CD14-positive monocyte (primary cell): ENCODE results near the gene MACROD1. TPM values are rescaled to one million over a fixed set of nuclear protein-coding genes. Genes with fewer than 3 reads are reported as not detected.

Experiments used
- DNase-seq, 3 donors: peaks; one replicate each; pipeline ENCODE4 v3.0.0-alpha.2; 2011 to 2022
- H2AFZ ChIP-seq: 2 replicates; pipeline ENCODE4 v1.6.0; 2012; ENCODE audit warnings: mild to moderate bottlenecking, low read depth, low read length, inconsistent platforms; ENCODE audit not compliant: insufficient read depth, poor library complexity, severe bottlenecking
- H3K27ac ChIP-seq, 2 donors: 1 replicate in 1 of 2; 2 replicates in 1 of 2; pipeline ENCODE4 v1.5.1; 2012 to 2013; ENCODE audit warnings: low read length in 2 of 2, control low read depth in 1 of 2, inconsistent platforms in 1 of 2, low read depth in 1 of 2, mild to moderate bottlenecking in 1 of 2
- H3K27me3 ChIP-seq, 2 donors: one replicate each; pipeline versions ENCODE4 v1.6.0 to v1.6.1; 2011 to 2013; ENCODE audit warnings: low read length in 2 of 2; ENCODE audit not compliant: control insufficient read depth in 2 of 2, insufficient read depth in 2 of 2
- H3K36me3 ChIP-seq, 2 donors: replicated peaks in 1 of 2; 1 replicate in 1 of 2; 2 replicates in 1 of 2; pipeline versions ENCODE4 v1.5.1 to v1.6.1; 2012 to 2013; ENCODE audit warnings: low read length in 2 of 2, control low read depth in 1 of 2, inconsistent platforms in 1 of 2, mild to moderate bottlenecking in 1 of 2; ENCODE audit not compliant: insufficient read depth in 2 of 2, control insufficient read depth in 1 of 2
- H3K4me1 ChIP-seq, 2 donors: 1 replicate in 1 of 2; 2 replicates in 1 of 2; pipeline versions ENCODE4 v1.5.1 to v1.6.1; 2012 to 2013; ENCODE audit warnings: low read length in 2 of 2, control low read depth in 1 of 2, inconsistent platforms in 1 of 2, mild to moderate bottlenecking in 1 of 2, moderate library complexity in 1 of 2; ENCODE audit not compliant: insufficient read depth in 2 of 2, control insufficient read depth in 1 of 2
- H3K4me2 ChIP-seq: replicated peaks from 2 replicates; pipeline ENCODE3; 2012; ENCODE audit warnings: low read length, moderate library complexity, mild to moderate bottlenecking; ENCODE audit not compliant: poor library complexity, severe bottlenecking; ENCODE audit errors: extremely low read depth
- H3K4me3 ChIP-seq, 3 experiments: fragments of 200-600 bp in 1 of 3; sonication (generic) in 1 of 3; replicated peaks in 1 of 3; 1 replicate in 2 of 3; 2 replicates in 1 of 3; pipeline ENCODE4 v1.5.1; 2011 to 2013; ENCODE audit warnings: low read length in 3 of 3, mild to moderate bottlenecking in 3 of 3, control low read depth in 2 of 3, low read depth in 2 of 3, inconsistent platforms in 1 of 3, moderate library complexity in 1 of 3
- H3K79me2 ChIP-seq: 2 replicates; pipeline ENCODE4 v1.6.0; 2012; ENCODE audit warnings: mild to moderate bottlenecking, control low read depth, inconsistent platforms, low read length, moderate library complexity; ENCODE audit not compliant: insufficient read depth
- H3K9ac ChIP-seq: 2 replicates; pipeline ENCODE4 v1.6.0; 2017; ENCODE audit warnings: low read length, mild to moderate bottlenecking; ENCODE audit not compliant: insufficient read depth, poor library complexity, severe bottlenecking
- H3K9me3 ChIP-seq, 2 donors: replicated peaks in 1 of 2; 1 replicate in 1 of 2; 2 replicates in 1 of 2; pipeline versions ENCODE4 v1.5.1 to v1.6.1; 2012 to 2013; ENCODE audit warnings: low read length in 2 of 2, control low read depth in 1 of 2; ENCODE audit not compliant: control insufficient read depth in 1 of 2, insufficient read depth in 1 of 2
- H4K20me1 ChIP-seq: 2 replicates; pipeline ENCODE4 v1.6.0; 2012; ENCODE audit warnings: mild to moderate bottlenecking, low read length, control low read depth, moderate library complexity; ENCODE audit not compliant: insufficient read depth
- H3K27ac Mint-ChIP-seq, 7 donors: one replicate each; pipeline ENCODE4 v1.8.0; 2020; ENCODE audit warnings: mild to moderate bottlenecking in 7 of 7, mixed read lengths in 7 of 7, moderate library complexity in 6 of 7, inconsistent platforms in 2 of 7
- H3K27me3 Mint-ChIP-seq, 3 donors: one replicate each; pipeline ENCODE4 v1.8.0; 2021 to 2022; ENCODE audit warnings: low read depth in 3 of 3, mild to moderate bottlenecking in 3 of 3, mixed read lengths in 3 of 3, moderate library complexity in 3 of 3, inconsistent platforms in 1 of 3
- H3K36me3 Mint-ChIP-seq, 2 donors: one replicate each; pipeline ENCODE4 v1.8.0; 2020; ENCODE audit warnings: mixed read lengths in 2 of 2, inconsistent platforms in 1 of 2, mild to moderate bottlenecking in 1 of 2
- H3K4me1 Mint-ChIP-seq: one replicate; pipeline ENCODE4 v1.8.0; 2020; ENCODE audit warnings: mild to moderate bottlenecking, mixed read lengths
- H3K4me3 Mint-ChIP-seq, 2 donors: one replicate each; pipeline ENCODE4 v1.8.0; 2020; ENCODE audit warnings: mild to moderate bottlenecking in 2 of 2, mixed read lengths in 2 of 2, moderate library complexity in 1 of 2
- H3K9me3 Mint-ChIP-seq, 7 donors: one replicate each; pipeline ENCODE4 v1.8.0; 2020 to 2022; ENCODE audit warnings: mixed read lengths in 7 of 7, mild to moderate bottlenecking in 6 of 7, moderate library complexity in 6 of 7, inconsistent platforms in 2 of 7
- CTCF ChIP-seq: fragments of 200-600 bp; IDR thresholded peaks from one replicate; pipeline ENCODE4 v1.8.0; 2022; ENCODE audit warnings: antibody characterized with exemption, mild to moderate bottlenecking
- WGBS: methylation state at CpG from one replicate; pipeline ENCODE4 v1.1.5; 2013; ENCODE audit warnings: missing lambda C conversion rate; ENCODE audit not compliant: insufficient coverage; 5-methylcytosine and 5-hydroxymethylcytosine counted together
- intact Hi-C, 2 donors: fragments of 100-400 bp; cut with micrococcal nuclease; formaldehyde crosslinking; loops; one replicate each; pipeline versions ENCODE4 v1.15.0 to v1.15.1; 2023
- polyA plus RNA-seq, 3 donors: library from polyadenylated mRNA; depleted of rRNA in 1 of 3; unstranded in 2 of 3; stranded (reverse) in 1 of 3; fragments of 300-500 nt in 2 of 3; fragments of >200 nt in 1 of 3; fragmentation: Illumina TruSeq in 2 of 3; gene quantifications; 1 replicate in 2 of 3; 2 replicates in 1 of 3; pipeline ENCODE4 v1.2.3, GENCODE V29; 2012 to 2021

The MACROD1 gene
- polyA plus RNA-seq, 3 donors = 1.5 to 2.4 (median 2.2) TPM

- Histone ChIP-seq H3K9ac (no peak overlapping the region), H3K79me2 (no peaks in the 10 kb centered on the region), H3K36me3 (no peaks in the 10 kb centered on the region), H3K4me3 (no peak overlapping the region), H3K27me3 (no peaks in the 10 kb centered on the region), H2AFZ (no peak overlapping the region), H4K20me1 (no peaks in the 10 kb centered on the region), H3K27ac (no peak overlapping the region), H3K4me1 (no peaks in the 10 kb centered on the region), H3K4me2 (no peak overlapping the region), H3K9me3 (no peaks in the 10 kb centered on the region)
- intact Hi-C loops = no loop called here
- no peak for TF ChIP-seq CTCF
- Mint-ChIP-seq H3K9me3 (no peaks in the 10 kb centered on the region), H3K27me3 (peaks cover 4 to 5% (median 4%) of the 10 kb centered on the region in 3 donors), H3K36me3 (no peaks in the 10 kb centered on the region), H3K27ac (no peak overlapping the region), H3K4me3 (no peak overlapping the region), H3K4me1 (peaks cover 8% of the 10 kb centered on the region)
- 78% methylated on average over 17 of the region's 19 CpGs for WGBS
- peak in 1 of 3 donors; percentile 2 for DNase-seq
These were observed 204.1 kb downstream of the MACROD1 start for GRCh38 chr11:63961608-63962412.

- WGBS = 94% methylated on average over 3 of the region's 5 CpGs
- H3K36me3 ChIP-seq = peaks cover 25 to 36% of the 10 kb centered on the region in 2 donors
- H3K4me1 Mint-ChIP-seq = peaks cover 8% of the 10 kb centered on the region
- no peak overlapping the region for H3K4me3 ChIP-seq
- H3K36me3 Mint-ChIP-seq = peaks cover 31 to 34% of the 10 kb centered on the region in 2 donors
- no peak overlapping the region for H3K4me3 Mint-ChIP-seq
- intact Hi-C loops = no loop called here
- no peak overlapping the region for H3K9ac ChIP-seq
- TF ChIP-seq CTCF = no peak
- H3K27ac ChIP-seq = no peak overlapping the region
- no peak for DNase-seq
- H2AFZ ChIP-seq = no peak overlapping the region
- H3K9me3 Mint-ChIP-seq = no peaks in the 10 kb centered on the region
- no peaks in the 10 kb centered on the region for H3K27me3 ChIP-seq
- no peaks in the 10 kb centered on the region for H4K20me1 ChIP-seq
- no peak overlapping the region for H3K27ac Mint-ChIP-seq
- no peaks in the 10 kb centered on the region for H3K79me2 ChIP-seq
- H3K9me3 ChIP-seq = no peaks in the 10 kb centered on the region
- no peak overlapping the region for H3K4me2 ChIP-seq
- H3K27me3 Mint-ChIP-seq = peaks cover 2 to 5% (median 4%) of the 10 kb centered on the region in 3 donors
- H3K4me1 ChIP-seq = no peaks in the 10 kb centered on the region
These were observed 207.9 kb downstream of the MACROD1 start for GRCh38 chr11:63958008-63958407.
